A549 (cell line): ENCODE measurements around the gene CLCNKA. TPM values are rescaled to one million over a fixed set of nuclear protein-coding genes. Genes with fewer than 3 reads are reported as not detected.

Source experiments
- ATAC-seq, 2 experiments: fragments of 200-7000 bp in 1 of 2; fragments of >200 bp in 1 of 2; cut with Nextera tagmentation in 1 of 2; cut with Tn5 transposase in 1 of 2; 3 replicates each; pipeline versions ENCODE4 v1.8.0 to v1.9.1; 2018 to 2020; ENCODE audit warnings: mild to moderate bottlenecking in 1 of 2, moderate library complexity in 1 of 2
- CTCF ChIA-PET: fragments of 300-600 bp; sonication (Branson Sonifier 250); formaldehyde crosslinking; extraction: SDS; loops from one replicate; lab custom pipeline; 2021; ENCODE audit warnings: antibody characterized with exemption, inconsistent platforms; lab: Yijun Ruan, JAX
- POLR2A ChIA-PET: fragments of 350-600 bp; formaldehyde crosslinking; extraction: SDS; loops from one replicate; lab custom pipeline; 2021; ENCODE audit warnings: antibody characterized with exemption, inconsistent platforms; lab: Yijun Ruan, JAX
- DNase-seq, 2 experiments: peaks; one replicate each; pipeline versions ENCODE4 v3.0.0 to v3.0.0-alpha.2; 2011 to 2016; ENCODE audit warnings: low read depth in 1 of 2, low spot score in 1 of 2
- FAIRE-seq: peaks from 2 replicates; lab custom pipeline; 2011; peaks lifted over from hg19 to GRCh38; lab: Jason Lieb, UNC
- H3K27ac ChIP-seq, 2 experiments: fragments of >200 bp; sonication (Bioruptor Twin); formaldehyde crosslinking; 3 replicates each; pipeline ENCODE4 v1.5.1; 2016 to 2017
- H3K4me1 ChIP-seq: fragments of >200 bp; sonication (Bioruptor Twin); formaldehyde crosslinking; 3 replicates; pipeline ENCODE4 v1.6.1; 2016
- H3K4me2 ChIP-seq: fragments of >200 bp; sonication (Bioruptor Twin); formaldehyde crosslinking; 3 replicates; pipeline ENCODE4 v1.6.1; 2016
- H3K4me3 ChIP-seq: fragments of >200 bp; sonication (Bioruptor Twin); formaldehyde crosslinking; 3 replicates; pipeline ENCODE4 v1.5.1; 2016
- H3K9me3 ChIP-seq: fragments of >200 bp; sonication (Bioruptor Twin); formaldehyde crosslinking; 3 replicates; pipeline ENCODE4 v1.6.1; 2016
- CHD2 ChIP-seq: fragments of 150-350 bp; IDR thresholded peaks from 2 replicates; pipeline ENCODE4 v1.6.1; 2014; ENCODE audit warnings: low read length; ENCODE audit not compliant: partially characterized antibody
- CHD4 ChIP-seq: fragments of 200-600 bp; sonication (generic); IDR thresholded peaks from 2 replicates; pipeline ENCODE4 v1.6.1; 2016; ENCODE audit warnings: antibody characterized with exemption, mild to moderate bottlenecking, borderline replicate concordance
- FOSB ChIP-seq: fragments of 250-450 bp; sonication (Bioruptor Pico); IDR thresholded peaks from 2 replicates; pipeline ENCODE4 v1.5.0; 2020; ENCODE audit warnings: mild to moderate bottlenecking, moderate library complexity
- FOXS1 ChIP-seq: fragments of 250-450 bp; sonication (Bioruptor Pico); IDR thresholded peaks from 2 replicates; pipeline ENCODE4 v1.5.0; 2020; ENCODE audit warnings: mild to moderate bottlenecking, moderate library complexity
- HOXA7 ChIP-seq: fragments of 250-450 bp; sonication (Bioruptor Pico); IDR thresholded peaks from 2 replicates; pipeline ENCODE4 v1.5.0; 2020; ENCODE audit warnings: mild to moderate bottlenecking, moderate library complexity
- HOXB13 ChIP-seq: fragments of 250-450 bp; sonication (Bioruptor Pico); IDR thresholded peaks from 2 replicates; pipeline ENCODE4 v1.5.0; 2020; ENCODE audit warnings: low read depth, mild to moderate bottlenecking, moderate library complexity
- HOXB5 ChIP-seq: fragments of 250-450 bp; sonication (Bioruptor Pico); IDR thresholded peaks from 2 replicates; pipeline ENCODE4 v1.5.0; 2020; ENCODE audit warnings: mild to moderate bottlenecking, moderate library complexity
- NPAS2 ChIP-seq: fragments of 250-450 bp; sonication (Bioruptor Pico); IDR thresholded peaks from 2 replicates; pipeline ENCODE4 v1.8.0; 2022; ENCODE audit warnings: mild to moderate bottlenecking, moderate library complexity, borderline replicate concordance
- NR3C1 ChIP-seq: fragments of >200 bp; sonication (Bioruptor Twin); formaldehyde crosslinking; IDR thresholded peaks from 3 replicates; pipeline ENCODE4 v1.6.1; 2017
- POLR2A ChIP-seq: IDR thresholded peaks from 2 replicates; pipeline ENCODE4 v1.6.1; 2012; ENCODE audit warnings: mild to moderate bottlenecking, low read length
- RAD21 ChIP-seq, 2 experiments: fragments of >200 bp in 1 of 2; sonication (Bioruptor Twin) in 1 of 2; formaldehyde crosslinking in 1 of 2; IDR thresholded peaks in 1 of 2; conservative IDR thresholded peaks in 1 of 2; 2 replicates in 1 of 2; 3 replicates in 1 of 2; pipeline ENCODE4 v1.6.1; 2012 to 2018; ENCODE audit warnings: inconsistent platforms in 1 of 2
- RCOR1 ChIP-seq: fragments of 150-350 bp; IDR thresholded peaks from 2 replicates; pipeline ENCODE4 v1.6.1; 2014; ENCODE audit warnings: antibody characterized with exemption, low read length, low read depth
- RFX5 ChIP-seq: fragments of 450-650 bp; IDR thresholded peaks from 2 replicates; pipeline ENCODE4 v1.7.1; 2014; ENCODE audit warnings: antibody characterized with exemption, mild to moderate bottlenecking, moderate library complexity
- SMC3 ChIP-seq: fragments of >200 bp; sonication (Bioruptor Twin); formaldehyde crosslinking; IDR thresholded peaks from 3 replicates; pipeline ENCODE4 v1.6.1; 2018; ENCODE audit warnings: inconsistent platforms
- SREBF2 ChIP-seq: fragments of 450-650 bp; IDR thresholded peaks from 2 replicates; pipeline ENCODE4 v1.6.1; 2014; ENCODE audit warnings: mild to moderate bottlenecking, moderate library complexity
- WGBS: methylation state at CpG from one replicate; pipeline ENCODE4 v1.1.6; 2017; ENCODE audit errors: missing lambda C conversion rate; 5-methylcytosine and 5-hydroxymethylcytosine counted together
- polyA plus RNA-seq, 4 experiments: library from polyadenylated mRNA; depleted of rRNA in 3 of 4; stranded (reverse); fragments of >200 nt; fragmentation: RNase III in 1 of 4; extraction: RNeasy Plus Mini Kit Qiagen cat#74134 plus additional on column Dnase treatment in 1 of 4; gene quantifications; 2 replicates in 3 of 4; 3 replicates in 1 of 4; pipeline ENCODE4 v1.2.3, GENCODE V29; 2011 to 2017
- TF ChIP-seq, protein P1 (sequence below): IDR thresholded peaks from 2 replicates; pipeline ENCODE4 v1.6.1; 2012
- TF ChIP-seq, protein P2 (sequence below): fragments of >200 bp; sonication (Bioruptor Twin); formaldehyde crosslinking; IDR thresholded peaks from 3 replicates; pipeline ENCODE4 v1.5.1; 2016
- TF ChIP-seq, protein P3 (sequence below): IDR thresholded peaks from 2 replicates; pipeline ENCODE4 v1.6.1; 2012; ENCODE audit warnings: low read depth, borderline replicate concordance

CLCNKA gene
- polyA plus RNA-seq, 2 of the 4 experiments (the other 2 are of a cell fraction), result 0.06 TPM; not detected in 1

DNA sequence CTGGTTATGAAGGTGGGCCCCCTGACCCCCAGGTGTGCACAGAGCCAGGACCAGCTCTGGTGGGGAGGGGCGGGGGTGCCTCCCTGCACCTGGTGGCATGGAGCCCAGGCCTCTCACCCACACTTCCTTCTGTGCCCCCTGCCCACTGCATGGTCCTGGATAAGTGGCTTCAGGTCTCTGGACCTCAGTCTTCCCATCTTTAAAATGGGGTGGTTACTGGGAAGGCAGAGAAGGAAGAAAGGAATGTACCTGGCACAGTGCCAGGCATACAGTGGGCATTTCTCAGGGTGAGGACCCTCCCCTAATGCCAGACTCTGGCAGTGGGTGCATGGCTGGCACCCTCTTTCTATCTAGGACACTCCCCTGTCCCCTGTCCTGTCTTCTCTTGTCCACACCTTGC lies 7.5 kb downstream of the CLCNKA start:
- no peak overlapping the region for H3K27ac ChIP-seq
- no CpG with 5 or more reads among the region's 1 CpG for WGBS
- peaks cover 5% of the 10 kb centered on the region for H3K4me1 ChIP-seq
- H3K4me2 ChIP-seq, result no peak overlapping the region
- TF ChIP-seq SMC3 (no peak), NPAS2 (CRISPR knock-in tag) (no peak), HOXB5 (CRISPR knock-in tag) (no peak), CHD2 (no peak), HOXA7 (CRISPR knock-in tag) (no peak), RFX5 (no peak), POLR2A (no peak), SREBF2 (no peak), RAD21 (conservative IDR thresholded peaks at IDR 0.05 in 1 of 2, IDR thresholded peaks at IDR 0.05 in 1 of 2) (no peak), NR3C1 (no peak), FOXS1 (CRISPR knock-in tag) (no peak), HOXB13 (CRISPR knock-in tag) (no peak), RCOR1 (no peak), FOSB (CRISPR knock-in tag) (no peak), CHD4 (no peak)
- TF ChIP-seq, protein P1, sequence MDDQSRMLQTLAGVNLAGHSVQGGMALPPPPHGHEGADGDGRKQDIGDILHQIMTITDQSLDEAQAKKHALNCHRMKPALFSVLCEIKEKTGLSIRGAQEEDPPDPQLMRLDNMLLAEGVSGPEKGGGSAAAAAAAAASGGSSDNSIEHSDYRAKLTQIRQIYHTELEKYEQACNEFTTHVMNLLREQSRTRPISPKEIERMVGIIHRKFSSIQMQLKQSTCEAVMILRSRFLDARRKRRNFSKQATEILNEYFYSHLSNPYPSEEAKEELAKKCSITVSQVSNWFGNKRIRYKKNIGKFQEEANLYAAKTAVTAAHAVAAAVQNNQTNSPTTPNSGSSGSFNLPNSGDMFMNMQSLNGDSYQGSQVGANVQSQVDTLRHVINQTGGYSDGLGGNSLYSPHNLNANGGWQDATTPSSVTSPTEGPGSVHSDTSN, result no peak
- TF ChIP-seq, protein P2, sequence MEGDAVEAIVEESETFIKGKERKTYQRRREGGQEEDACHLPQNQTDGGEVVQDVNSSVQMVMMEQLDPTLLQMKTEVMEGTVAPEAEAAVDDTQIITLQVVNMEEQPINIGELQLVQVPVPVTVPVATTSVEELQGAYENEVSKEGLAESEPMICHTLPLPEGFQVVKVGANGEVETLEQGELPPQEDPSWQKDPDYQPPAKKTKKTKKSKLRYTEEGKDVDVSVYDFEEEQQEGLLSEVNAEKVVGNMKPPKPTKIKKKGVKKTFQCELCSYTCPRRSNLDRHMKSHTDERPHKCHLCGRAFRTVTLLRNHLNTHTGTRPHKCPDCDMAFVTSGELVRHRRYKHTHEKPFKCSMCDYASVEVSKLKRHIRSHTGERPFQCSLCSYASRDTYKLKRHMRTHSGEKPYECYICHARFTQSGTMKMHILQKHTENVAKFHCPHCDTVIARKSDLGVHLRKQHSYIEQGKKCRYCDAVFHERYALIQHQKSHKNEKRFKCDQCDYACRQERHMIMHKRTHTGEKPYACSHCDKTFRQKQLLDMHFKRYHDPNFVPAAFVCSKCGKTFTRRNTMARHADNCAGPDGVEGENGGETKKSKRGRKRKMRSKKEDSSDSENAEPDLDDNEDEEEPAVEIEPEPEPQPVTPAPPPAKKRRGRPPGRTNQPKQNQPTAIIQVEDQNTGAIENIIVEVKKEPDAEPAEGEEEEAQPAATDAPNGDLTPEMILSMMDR, result no peak
- TF ChIP-seq, protein P3, sequence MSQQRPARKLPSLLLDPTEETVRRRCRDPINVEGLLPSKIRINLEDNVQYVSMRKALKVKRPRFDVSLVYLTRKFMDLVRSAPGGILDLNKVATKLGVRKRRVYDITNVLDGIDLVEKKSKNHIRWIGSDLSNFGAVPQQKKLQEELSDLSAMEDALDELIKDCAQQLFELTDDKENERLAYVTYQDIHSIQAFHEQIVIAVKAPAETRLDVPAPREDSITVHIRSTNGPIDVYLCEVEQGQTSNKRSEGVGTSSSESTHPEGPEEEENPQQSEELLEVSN, result no peak
- POLR2A ChIA-PET, result no interaction called here
- no peaks in the 10 kb centered on the region for H3K9me3 ChIP-seq
- ATAC-seq (no peak), DNase-seq (no peak), FAIRE-seq (no peak)
- H3K4me3 ChIP-seq, result no peak overlapping the region
- CTCF ChIA-PET, result interaction anchor here (1.1 kb wide), 1 partner anchor 20 kb away, joined by 3 read pairs; no protein-coding TSS in a partner anchor

DNA sequence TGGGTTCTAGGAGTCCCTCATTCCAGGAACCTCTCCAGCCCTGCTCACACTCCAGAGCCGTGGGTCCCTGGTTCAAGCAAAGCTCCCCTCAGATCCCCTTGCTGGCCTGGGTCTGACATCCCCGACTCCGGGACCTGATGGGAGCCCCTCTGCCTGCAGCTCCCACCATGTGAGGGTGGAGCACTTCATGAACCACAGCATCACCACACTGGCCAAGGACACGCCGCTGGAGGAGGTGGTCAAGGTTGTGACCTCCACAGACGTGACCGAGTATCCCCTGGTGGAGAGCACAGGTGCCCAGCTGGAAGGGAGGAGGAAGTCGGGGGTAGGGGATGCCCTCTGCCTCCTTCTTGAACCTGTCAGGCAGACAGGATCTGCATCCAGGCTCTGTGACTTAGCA lies 9.7 kb downstream of the CLCNKA start:
- Histone ChIP-seq H3K4me3 (no peak overlapping the region), H3K4me1 (peaks cover 5% of the 10 kb centered on the region), H3K9me3 (no peaks in the 10 kb centered on the region), H3K4me2 (no peak overlapping the region), H3K27ac (no peak overlapping the region)
- FAIRE-seq (no peak), ATAC-seq (no peak), DNase-seq (no peak)
- POLR2A ChIA-PET, result no interaction called here
- CTCF ChIA-PET, result interaction anchor here (0.7 to 4.9 kb wide), 7 partner anchors 11 to 157 kb away, joined by 3 to 37 read pairs (median 4); partner anchors contain the start of gene HSPB7
- WGBS, result 74% methylated on average over 5 of the region's 8 CpGs
- TF ChIP-seq, protein P2, result no peak
